GM10847 (cell line): ENCODE results near the gene GABRB3.

ENCODE experiments used
- POLR2A ChIP-seq: IDR thresholded peaks from 2 replicates; pipeline ENCODE4 v1.6.1; 2011; ENCODE audit not compliant: insufficient read length; ENCODE audit errors: extremely low read depth

The GABRB3 gene

GRCh38 chr15:26571346-26571745 is 201.5 kb downstream of the GABRB3 start:
- TF ChIP-seq POLR2A: no peak

DNA sequence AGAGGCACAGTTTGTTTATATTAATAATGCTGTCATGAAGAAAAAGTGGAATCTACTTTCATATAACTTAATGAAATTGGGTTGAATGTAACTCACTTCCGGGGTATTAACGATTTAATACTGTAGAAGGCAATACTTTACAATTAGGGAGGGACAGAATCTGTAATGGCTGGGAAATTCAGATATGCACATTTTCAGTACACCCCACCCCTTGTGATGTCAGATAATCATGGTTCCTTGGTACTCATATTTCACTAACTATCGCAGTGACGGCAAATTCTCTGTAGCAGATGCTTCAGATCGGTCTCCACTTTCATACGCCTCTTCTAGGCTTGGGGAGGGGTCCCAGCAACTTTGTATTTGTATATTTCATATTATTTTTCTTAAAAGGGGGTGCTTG is 207.3 kb downstream of the GABRB3 start:
- TF ChIP-seq POLR2A: no peak

- TF ChIP-seq POLR2A: no peak
Observed at GRCh38 chr15:26564361-26564760, 208.5 kb downstream of the GABRB3 start.

GRCh38 chr15:26562336-26562735 is 210.5 kb downstream of the GABRB3 start:
- no peak for TF ChIP-seq POLR2A

DNA sequence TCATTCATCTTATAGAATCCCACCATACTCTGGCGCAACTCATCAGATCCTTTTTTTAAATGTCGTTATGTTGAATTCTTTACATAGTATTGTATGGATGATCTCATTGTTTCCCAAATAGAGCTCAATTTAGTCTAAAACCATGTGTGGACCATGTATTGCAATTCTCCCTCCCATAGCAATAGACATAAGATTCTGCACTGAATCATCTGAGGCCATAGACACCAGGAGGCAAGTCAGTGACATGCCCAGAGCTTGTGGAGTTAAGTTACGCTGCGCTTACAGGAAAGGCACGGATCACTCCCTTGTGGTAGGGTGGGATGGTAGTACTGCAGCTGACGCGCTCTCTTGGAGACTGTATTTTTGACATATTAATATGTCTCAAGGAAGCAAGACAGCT is 211.0 kb downstream of the GABRB3 start:
- no peak for TF ChIP-seq POLR2A

DNA sequence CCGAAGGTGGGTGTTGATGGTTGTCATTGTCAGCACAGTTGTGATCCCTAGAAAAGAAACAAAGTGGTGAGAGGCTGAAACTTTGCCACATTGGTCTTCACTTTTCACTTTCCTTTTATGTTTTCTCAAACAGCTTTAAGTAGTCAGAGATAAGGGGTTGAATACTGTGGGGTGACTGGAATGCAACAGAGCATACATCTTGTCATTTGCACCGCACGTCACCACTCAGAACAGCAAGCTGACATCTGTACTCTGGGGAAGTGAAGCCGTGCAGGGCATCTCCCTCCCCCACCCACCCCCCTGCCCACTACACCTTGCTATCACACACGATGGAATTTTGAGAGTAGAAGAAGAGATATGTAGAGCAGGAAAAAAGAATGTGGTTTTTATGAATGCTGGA is 211.7 kb downstream of the GABRB3 start:
- TF ChIP-seq POLR2A: no peak

GRCh38 chr15:26555898-26556297 is 217.0 kb downstream of the GABRB3 start:
- TF ChIP-seq POLR2A: no peak

- TF ChIP-seq POLR2A: no peak
Observed at GRCh38 chr15:26551473-26551872, 221.4 kb downstream of the GABRB3 start.

GRCh38 chr15:26550880-26551279 is 222.0 kb downstream of the GABRB3 start:
- TF ChIP-seq POLR2A: no peak

GRCh38 chr15:26537663-26538062 is 235.2 kb downstream of the GABRB3 start:
- TF ChIP-seq POLR2A: no peak

DNA sequence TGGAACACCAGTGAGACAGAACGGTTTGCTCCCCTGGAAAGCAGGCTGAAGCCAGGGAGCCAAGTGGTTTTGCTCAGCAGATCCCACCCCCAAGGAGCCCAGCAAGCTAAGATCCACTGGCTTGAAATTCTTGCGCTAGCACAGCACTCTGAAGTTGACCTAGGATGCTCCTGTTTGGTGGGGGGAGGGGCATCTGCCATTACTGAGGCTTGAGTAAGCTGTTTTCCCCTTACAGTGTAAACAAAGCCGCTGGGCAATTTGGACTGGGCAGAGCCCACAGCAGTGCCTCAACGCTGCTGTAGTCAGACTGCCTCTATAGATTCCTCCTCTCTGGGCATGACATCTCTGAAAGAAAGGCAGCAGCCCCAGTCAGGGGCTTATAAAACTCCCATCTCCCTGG is 241.4 kb downstream of the GABRB3 start:
- TF ChIP-seq POLR2A: no peak

GRCh38 chr15:26525096-26525495 is 247.8 kb downstream of the GABRB3 start:
- no peak for TF ChIP-seq POLR2A

DNA sequence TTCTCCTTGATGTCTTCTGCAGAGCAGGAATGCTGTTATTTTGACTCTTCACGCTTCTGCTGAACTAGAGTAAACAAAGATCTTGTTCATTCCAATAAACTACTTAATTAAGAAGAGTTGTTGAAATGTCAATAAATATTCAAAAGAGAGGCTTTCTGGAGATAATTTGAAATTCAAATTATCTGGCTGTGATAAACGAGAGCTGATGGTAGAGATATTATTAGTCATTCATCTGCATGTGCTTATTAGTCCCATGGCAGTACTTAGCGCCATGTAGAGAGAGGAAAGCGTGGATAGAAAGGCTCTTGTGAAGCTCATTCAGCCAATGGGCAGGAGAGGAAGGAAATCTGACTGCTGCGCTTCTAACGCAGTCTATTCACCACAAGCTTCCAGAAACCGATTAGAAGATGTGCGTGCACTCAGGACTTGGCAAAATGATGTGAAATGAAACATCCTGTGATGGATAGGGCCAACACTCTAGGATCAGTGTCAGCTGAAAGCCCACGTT is 251.1 kb downstream of the GABRB3 start:
- no peak for TF ChIP-seq POLR2A

- TF ChIP-seq POLR2A: no peak
Observed at GRCh38 chr15:26521130-26521529, 251.7 kb downstream of the GABRB3 start.

DNA sequence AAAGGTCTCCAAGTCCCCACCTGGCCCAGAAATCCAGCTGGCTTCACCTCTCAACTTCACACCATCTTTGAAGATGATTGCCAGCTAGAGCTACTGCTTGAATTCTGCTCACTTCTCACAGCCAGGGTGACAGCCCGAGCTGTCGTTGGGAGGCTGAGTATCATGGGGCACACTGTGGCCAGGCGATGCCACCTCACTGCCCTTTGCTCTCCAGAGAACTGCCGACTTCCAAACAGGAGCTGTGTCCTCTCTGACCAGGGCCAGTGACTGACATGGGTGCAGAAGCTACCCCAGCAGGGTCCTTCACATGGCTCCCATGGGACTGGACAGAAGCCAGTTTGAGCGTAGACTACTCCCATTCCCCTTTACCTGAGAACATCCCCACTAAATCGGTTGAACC is 254.0 kb downstream of the GABRB3 start:
- no peak for TF ChIP-seq POLR2A

- no peak for TF ChIP-seq POLR2A
Observed at GRCh38 chr15:26516102-26516980, 256.5 kb downstream of the GABRB3 start.

- no peak for TF ChIP-seq POLR2A
Observed at GRCh38 chr15:26504009-26504408, 268.9 kb downstream of the GABRB3 start.
